Esophagus muscularis mucosa (tissue), 4 donors: ENCODE data around the gene HRAS. TPM values are rescaled to one million over a fixed set of nuclear protein-coding genes. Genes with fewer than 3 reads are reported as not detected.

ENCODE experiments used
- DNase-seq: peaks from one replicate; pipeline ENCODE4 v3.0.0-alpha.2; 2017; ENCODE audit errors: extremely low spot score
- H3K27ac ChIP-seq, 4 donors: fragments of 200-600 bp; sonication (generic); replicated peaks in 1 of 4; 1 replicate in 3 of 4; 2 replicates in 1 of 4; pipeline ENCODE4 v1.5.1; 2016 to 2019; ENCODE audit warnings: mild to moderate bottlenecking in 1 of 4
- H3K27me3 ChIP-seq, 4 donors: fragments of 200-600 bp; sonication (generic); one replicate each; pipeline versions ENCODE4 v1.5.1 to v1.6.0; 2016 to 2019
- H3K36me3 ChIP-seq, 4 donors: fragments of 200-600 bp; sonication (generic); one replicate each; pipeline ENCODE4 v1.5.1; 2016 to 2019
- H3K4me1 ChIP-seq, 4 donors: fragments of 200-600 bp; sonication (generic); one replicate each; pipeline ENCODE4 v1.5.1; 2016 to 2019
- H3K4me3 ChIP-seq, 4 donors: fragments of 200-600 bp; sonication (generic); 1 replicate in 2 of 4; 2 replicates in 2 of 4; pipeline ENCODE4 v1.5.1; 2016 to 2019; ENCODE audit warnings: mild to moderate bottlenecking in 4 of 4, moderate library complexity in 1 of 4
- H3K9me3 ChIP-seq, 4 donors: fragments of 200-600 bp; sonication (generic); 1 replicate in 3 of 4; 2 replicates in 1 of 4; pipeline ENCODE4 v1.5.1; 2016 to 2019
- EP300 ChIP-seq: sonication (generic); formaldehyde crosslinking; IDR thresholded peaks from one replicate; pipeline ENCODE4 v1.6.1; 2017; ENCODE audit warnings: antibody characterized with exemption
- POLR2A ChIP-seq: fragments of 450-650 bp; IDR thresholded peaks from one replicate; pipeline ENCODE4 v1.6.1; 2017; ENCODE audit warnings: antibody characterized with exemption, moderate library complexity, mild to moderate bottlenecking, low read depth
- POLR2AphosphoS5 ChIP-seq, 2 donors: sonication (generic); formaldehyde crosslinking; IDR thresholded peaks; one replicate each; pipeline ENCODE4 v1.6.1; 2017; ENCODE audit warnings: antibody characterized with exemption in 2 of 2
- WGBS: methylation state at CpG from one replicate; pipeline ENCODE4 v1.1.5; 2018; 5-methylcytosine and 5-hydroxymethylcytosine counted together
- intact Hi-C: fragments of 100-400 bp; cut with DNase I; formaldehyde crosslinking; loops from one replicate; pipeline ENCODE4 v1.15.1; 2023
- total RNA-seq, 4 donors: library from RNA; depleted of rRNA; stranded (reverse); fragments of >200 nt; gene quantifications; one replicate each; pipeline versions ENCODE4 v1.1.0 to v1.2.1, GENCODE V29; 2016
- TF ChIP-seq, protein P1 (sequence below), 3 experiments: fragments of 200-600 bp in 2 of 3; fragments of 450-650 bp in 1 of 3; sonication (generic) in 2 of 3; IDR thresholded peaks; one replicate each; pipeline ENCODE4 v1.5.1; 2017 to 2019; ENCODE audit warnings: antibody characterized with exemption in 3 of 3, mild to moderate bottlenecking in 2 of 3, moderate library complexity in 1 of 3

The HRAS gene
- total RNA-seq, 4 donors from 2014 or later = 45.7 to 85.2 (median 61.7) TPM

DNA sequence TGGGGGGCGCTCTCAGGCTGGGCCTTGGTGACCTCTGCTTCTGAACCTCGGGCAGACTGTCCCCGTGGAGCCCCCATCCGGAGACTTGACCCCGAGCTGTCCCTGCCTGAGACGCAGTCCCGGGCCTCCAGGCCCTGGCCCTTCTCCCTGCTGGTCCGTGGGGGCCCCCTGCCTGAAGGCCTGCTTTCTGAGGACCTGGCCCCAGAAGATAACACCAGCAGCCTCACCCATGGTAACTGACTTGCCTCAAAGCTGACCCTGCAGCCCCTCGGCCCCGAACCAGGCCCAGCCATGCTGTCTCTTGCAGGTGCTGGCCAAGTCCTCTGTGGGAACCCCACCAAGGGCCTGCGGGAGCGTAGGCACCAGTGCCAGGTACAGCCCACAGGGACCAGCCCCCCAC is 16.2 kb upstream of the HRAS start:
- Histone ChIP-seq H3K36me3 (no peaks in the 10 kb centered on the region), H3K9me3 (no peaks in the 10 kb centered on the region), H3K4me1 (peaks cover 17 to 25% (median 23%) of the 10 kb centered on the region in 4 donors), H3K4me3 (no peak overlapping the region), H3K27me3 (peaks cover 19 to 77% (median 42%) of the 10 kb centered on the region in 4 donors), H3K27ac (no peak overlapping the region)
- DNase-seq = no peak
- WGBS = 74% methylated on average over 6 of the region's 12 CpGs
- TF ChIP-seq, protein P1, sequence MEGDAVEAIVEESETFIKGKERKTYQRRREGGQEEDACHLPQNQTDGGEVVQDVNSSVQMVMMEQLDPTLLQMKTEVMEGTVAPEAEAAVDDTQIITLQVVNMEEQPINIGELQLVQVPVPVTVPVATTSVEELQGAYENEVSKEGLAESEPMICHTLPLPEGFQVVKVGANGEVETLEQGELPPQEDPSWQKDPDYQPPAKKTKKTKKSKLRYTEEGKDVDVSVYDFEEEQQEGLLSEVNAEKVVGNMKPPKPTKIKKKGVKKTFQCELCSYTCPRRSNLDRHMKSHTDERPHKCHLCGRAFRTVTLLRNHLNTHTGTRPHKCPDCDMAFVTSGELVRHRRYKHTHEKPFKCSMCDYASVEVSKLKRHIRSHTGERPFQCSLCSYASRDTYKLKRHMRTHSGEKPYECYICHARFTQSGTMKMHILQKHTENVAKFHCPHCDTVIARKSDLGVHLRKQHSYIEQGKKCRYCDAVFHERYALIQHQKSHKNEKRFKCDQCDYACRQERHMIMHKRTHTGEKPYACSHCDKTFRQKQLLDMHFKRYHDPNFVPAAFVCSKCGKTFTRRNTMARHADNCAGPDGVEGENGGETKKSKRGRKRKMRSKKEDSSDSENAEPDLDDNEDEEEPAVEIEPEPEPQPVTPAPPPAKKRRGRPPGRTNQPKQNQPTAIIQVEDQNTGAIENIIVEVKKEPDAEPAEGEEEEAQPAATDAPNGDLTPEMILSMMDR (IDR thresholded peaks at IDR 0.05) = no peak
- TF ChIP-seq EP300 (no peak), POLR2A (no peak), POLR2AphosphoS5 (IDR thresholded peaks at IDR 0.05) (no peak)
- intact Hi-C loops = no loop called here

DNA sequence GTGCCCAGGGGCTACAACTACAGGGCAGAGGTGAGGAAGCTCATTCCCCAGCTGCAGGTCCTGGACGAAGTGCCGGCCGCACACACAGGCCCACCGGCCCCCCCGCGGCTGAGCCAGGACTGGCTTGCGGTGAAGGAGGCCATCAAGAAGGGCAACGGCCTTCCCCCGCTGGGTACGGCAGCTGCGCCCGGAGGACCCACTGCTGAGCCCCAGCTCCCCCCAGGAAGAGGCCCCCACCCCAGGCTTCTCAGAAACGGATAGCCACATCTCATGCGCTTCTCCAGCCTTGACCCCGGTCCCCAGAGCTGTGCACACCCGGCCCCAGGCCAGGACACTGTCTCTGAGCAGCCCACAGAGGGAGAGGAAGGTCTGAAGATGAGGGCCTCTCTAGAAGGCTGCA is 15.8 kb upstream of the HRAS start:
- Histone ChIP-seq H3K4me1 (peaks cover 15 to 20% (median 20%) of the 10 kb centered on the region in 4 donors), H3K27me3 (peaks cover 14 to 72% (median 38%) of the 10 kb centered on the region in 4 donors), H3K36me3 (no peaks in the 10 kb centered on the region), H3K27ac (no peak overlapping the region), H3K4me3 (no peak overlapping the region), H3K9me3 (no peaks in the 10 kb centered on the region)
- WGBS = no CpG with 5 or more reads among the region's 16 CpGs
- intact Hi-C loops = no loop called here
- no peak for DNase-seq
- TF ChIP-seq, protein P1 (IDR thresholded peaks at IDR 0.05) = no peak
- TF ChIP-seq POLR2A (no peak), POLR2AphosphoS5 (IDR thresholded peaks at IDR 0.05) (no peak), EP300 (no peak)

DNA sequence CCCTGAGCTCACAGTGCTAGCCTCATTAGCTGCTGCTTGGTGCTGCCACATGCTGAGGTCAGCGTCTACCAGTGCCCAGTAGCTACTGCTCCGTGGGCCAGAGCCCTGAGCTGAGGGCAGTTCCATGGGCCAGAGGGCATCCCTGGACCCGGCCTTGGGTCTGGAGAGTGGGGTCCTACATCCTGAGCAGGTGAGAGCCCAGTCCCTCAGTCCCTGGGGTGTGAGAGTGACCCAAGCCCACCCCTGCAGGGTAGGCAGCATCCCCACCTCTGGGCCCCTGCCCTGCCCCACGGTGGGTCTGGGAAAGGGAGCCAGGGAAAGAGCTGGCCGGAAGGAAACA is 15.3 kb upstream of the HRAS start:
- H3K36me3 ChIP-seq = no peaks in the 10 kb centered on the region
- WGBS = 93% methylated on average over 2 of the region's 5 CpGs
- intact Hi-C loops = no loop called here
- TF ChIP-seq EP300 = no peak
- TF ChIP-seq, protein P1 (IDR thresholded peaks at IDR 0.05) = no peak
- no peak for TF ChIP-seq POLR2AphosphoS5 (IDR thresholded peaks at IDR 0.05)
- TF ChIP-seq POLR2A = no peak
- H3K27ac ChIP-seq = no peak overlapping the region
- H3K9me3 ChIP-seq = no peaks in the 10 kb centered on the region
- no peak overlapping the region for H3K4me3 ChIP-seq
- peaks cover 10 to 68% (median 34%) of the 10 kb centered on the region in 4 donors for H3K27me3 ChIP-seq
- DNase-seq = no peak
- peaks cover 14 to 16% (median 15%) of the 10 kb centered on the region in 4 donors for H3K4me1 ChIP-seq

DNA sequence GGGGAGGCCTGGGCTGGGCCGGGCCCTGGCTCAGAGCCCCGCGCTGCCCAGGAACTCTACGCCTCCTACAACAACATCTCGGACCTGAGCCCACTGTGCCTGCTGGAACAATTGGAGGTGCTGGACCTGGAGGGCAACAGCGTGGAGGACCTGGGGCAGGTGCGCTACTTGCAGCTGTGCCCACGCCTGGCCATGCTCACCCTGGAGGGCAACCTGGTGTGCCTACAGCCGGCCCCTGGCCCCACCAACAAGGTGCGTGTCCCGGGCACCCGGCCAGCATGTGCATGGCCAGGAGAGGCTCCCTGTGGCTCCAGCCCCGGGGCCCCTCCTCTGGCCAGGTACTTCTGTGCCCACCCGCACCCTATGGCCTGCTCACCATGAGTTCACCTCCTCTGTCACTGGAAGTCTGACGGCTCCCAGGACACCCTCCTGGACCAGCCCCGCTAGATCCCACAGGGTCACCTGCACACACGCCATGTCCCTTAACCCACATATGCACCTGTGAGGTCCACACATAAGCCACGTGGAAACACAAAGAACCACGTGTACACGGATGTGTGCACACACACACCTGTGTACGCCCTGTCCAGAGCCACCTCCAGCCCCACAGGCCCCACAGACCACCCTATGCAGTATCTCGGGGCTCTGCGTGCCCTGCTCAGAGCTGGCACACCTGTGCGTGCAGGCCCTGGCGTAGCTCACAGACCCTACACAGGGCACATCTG is 14.8 kb upstream of the HRAS start:
- DNase-seq = no peak
- no peak overlapping the region for H3K27ac ChIP-seq
- H3K27me3 ChIP-seq = peaks cover 7 to 66% (median 28%) of the 10 kb centered on the region in 4 donors
- TF ChIP-seq EP300 = no peak
- TF ChIP-seq POLR2AphosphoS5 (IDR thresholded peaks at IDR 0.05) = no peak
- TF ChIP-seq POLR2A = no peak
- TF ChIP-seq, protein P1 (IDR thresholded peaks at IDR 0.05) = no peak
- no peaks in the 10 kb centered on the region for H3K36me3 ChIP-seq
- 91% methylated on average over 16 of the region's 25 CpGs for WGBS
- intact Hi-C loops = no loop called here
- no peak overlapping the region for H3K4me3 ChIP-seq
- no peaks in the 10 kb centered on the region for H3K9me3 ChIP-seq
- peaks cover 8 to 11% (median 10%) of the 10 kb centered on the region in 4 donors for H3K4me1 ChIP-seq
